HG02973 (cell line): ENCODE measurements around the gene GSG1L.
"Not testable (repeated sequence)": the region's sequence is repeated elsewhere in the genome, so short reads cannot be mapped to it uniquely, and the experiment has no call there.

Experiments
- ATAC-seq: cut with Tn5 transposase; IDR thresholded peaks from one replicate; pipeline ENCODE4 v1.9.1; 2021; ENCODE audit warnings: moderate library complexity; ENCODE audit not compliant: unreplicated experiment

The GSG1L gene

GRCh38 chr16:27954191-27954590, 109.3 kb downstream of the GSG1L start:
- no peak for ATAC-seq

GRCh38 chr16:27952811-27953210, 110.7 kb downstream of the GSG1L start:
- ATAC-seq: no peak

- ATAC-seq: no peak
These were observed 111.9 kb downstream of the GSG1L start for GRCh38 chr16:27951489-27952120.

GRCh38 chr16:27950206-27950887, 113.2 kb downstream of the GSG1L start:
- no peak for ATAC-seq

GRCh38 chr16:27947696-27948095, 115.8 kb downstream of the GSG1L start:
- ATAC-seq: no peak

- ATAC-seq: no peak
These were observed 118.1 kb downstream of the GSG1L start for GRCh38 chr16:27945233-27945973.

- ATAC-seq: no peak
These were observed 119.7 kb downstream of the GSG1L start for GRCh38 chr16:27943766-27944165.

GRCh38 chr16:27942071-27942470, 121.4 kb downstream of the GSG1L start:
- ATAC-seq: not testable (repeated sequence)

GRCh38 chr16:27935076-27935475, 128.4 kb downstream of the GSG1L start:
- no peak for ATAC-seq

GRCh38 chr16:27932542-27933135, 130.9 kb downstream of the GSG1L start:
- no peak for ATAC-seq

GRCh38 chr16:27929818-27930217, 133.7 kb downstream of the GSG1L start:
- ATAC-seq: no peak

GRCh38 chr16:27928542-27928941, 135.0 kb downstream of the GSG1L start:
- no peak for ATAC-seq

GRCh38 chr16:27927266-27927901, 136.1 kb downstream of the GSG1L start:
- no peak for ATAC-seq

- ATAC-seq: no peak
These were observed 137.9 kb downstream of the GSG1L start for GRCh38 chr16:27925612-27926011.

- ATAC-seq: no peak
These were observed 138.9 kb downstream of the GSG1L start for GRCh38 chr16:27924411-27925118.

- no peak for ATAC-seq
These were observed 139.8 kb downstream of the GSG1L start for GRCh38 chr16:27923751-27924150.

- ATAC-seq: no peak
These were observed 141.1 kb downstream of the GSG1L start for GRCh38 chr16:27922433-27922832.

GRCh38 chr16:27921134-27921533, 142.4 kb downstream of the GSG1L start:
- ATAC-seq: no peak

GRCh38 chr16:27920391-27920891, 143.1 kb downstream of the GSG1L start:
- ATAC-seq: no peak

GRCh38 chr16:27918755-27919154, 144.8 kb downstream of the GSG1L start:
- no peak for ATAC-seq
